OCI-LY7 (cell line): ENCODE results near the gene CTNNA2. TPM values are rescaled to one million over a fixed set of nuclear protein-coding genes. Genes with fewer than 3 reads are reported as not detected.

Experiments used
- BruUV-seq: library from RNA; stranded (reverse); fragments of 400-500 nt; replicated peaks from 2 replicates; lab custom pipeline; 2021; lab: Mats Ljungman, UMichigan
- CTCF ChIA-PET: fragments of 300-600 bp; sonication (Branson Sonifier 250); formaldehyde crosslinking; loops from one replicate; lab custom pipeline; 2022; ENCODE audit warnings: antibody characterized with exemption; ENCODE audit not compliant: unreplicated experiment; lab: Charles Lee
- POLR2A ChIA-PET: fragments of 300-600 bp; sonication (Branson Sonifier 250); formaldehyde crosslinking; loops from one replicate; lab custom pipeline; 2022; ENCODE audit warnings: antibody characterized with exemption; lab: Charles Lee
- DNase-seq: peaks from one replicate; pipeline ENCODE4 v3.0.0-alpha.2; 2015; ENCODE audit warnings: low spot score
- H2AFZ ChIP-seq: fragments of 200-600 bp; sonication (generic), shearing (Covaris generic); 2 replicates; pipeline ENCODE4 v1.6.1; 2014; ENCODE audit warnings: mild to moderate bottlenecking, antibody characterized with exemption, low read length, moderate library complexity
- H3K27ac ChIP-seq: fragments of 200-600 bp; sonication (generic); 2 replicates; pipeline ENCODE4 v1.5.1; 2014; ENCODE audit warnings: mixed run types, low read depth, mild to moderate bottlenecking, moderate library complexity, low read length, inconsistent platforms; ENCODE audit not compliant: poor library complexity, severe bottlenecking
- H3K36me3 ChIP-seq: fragments of 200-600 bp; sonication (generic); 2 replicates; pipeline ENCODE4 v1.6.1; 2014; ENCODE audit warnings: mild to moderate bottlenecking, antibody characterized with exemption, low read length, moderate library complexity, mixed read lengths; ENCODE audit not compliant: insufficient read depth
- H3K4me1 ChIP-seq: fragments of 200-600 bp; sonication (generic); 2 replicates; pipeline ENCODE4 v1.5.1; 2014; ENCODE audit warnings: mild to moderate bottlenecking, low read length; ENCODE audit not compliant: insufficient read depth, poor library complexity, severe bottlenecking
- H3K4me2 ChIP-seq: fragments of 200-600 bp; sonication (generic); 2 replicates; pipeline ENCODE4 v1.6.1; 2014; ENCODE audit warnings: mild to moderate bottlenecking, low read length
- H3K4me3 ChIP-seq: fragments of 200-600 bp; sonication (generic); 2 replicates; pipeline ENCODE4 v1.5.1; 2014; ENCODE audit warnings: mild to moderate bottlenecking, low read depth, low read length; ENCODE audit not compliant: poor library complexity, severe bottlenecking
- H3K79me2 ChIP-seq: fragments of 200-600 bp; sonication (generic); 2 replicates; pipeline ENCODE4 v1.6.1; 2016; ENCODE audit warnings: low read depth, mild to moderate bottlenecking, low read length, moderate library complexity, mixed read lengths; ENCODE audit not compliant: insufficient read depth
- H3K9me2 ChIP-seq: fragments of 200-600 bp; sonication (generic); 2 replicates; pipeline ENCODE4 v1.6.1; 2016; ENCODE audit warnings: mild to moderate bottlenecking, low read length, mixed read lengths; ENCODE audit not compliant: insufficient read depth
- H3K9me3 ChIP-seq: fragments of 200-600 bp; sonication (generic); 2 replicates; pipeline ENCODE4 v1.6.1; 2014; ENCODE audit warnings: mild to moderate bottlenecking, mixed run types, low read length, mixed read lengths
- H4K20me1 ChIP-seq: fragments of 200-600 bp; sonication (generic); 2 replicates; pipeline ENCODE4 v1.6.1; 2014; ENCODE audit warnings: mild to moderate bottlenecking, antibody characterized with exemption, low read length, moderate library complexity, mixed read lengths; ENCODE audit not compliant: insufficient read depth
- CTCF ChIP-seq: fragments of 200-600 bp; sonication (generic); conservative IDR thresholded peaks from 2 replicates; pipeline ENCODE4 v1.5.1; 2014; ENCODE audit warnings: mild to moderate bottlenecking, antibody characterized with exemption, low read length, moderate library complexity, mixed read lengths
- EZH2phosphoT487 ChIP-seq: fragments of 200-600 bp; sonication (generic); IDR thresholded peaks from 2 replicates; pipeline ENCODE4 v1.6.1; 2018; ENCODE audit warnings: low read depth, borderline replicate concordance, mild to moderate bottlenecking, mixed run types, antibody characterized with exemption, low read length, moderate library complexity, mixed read lengths
- intact Hi-C: fragments of 100-400 bp; cut with micrococcal nuclease; formaldehyde crosslinking; loops from one replicate; pipeline ENCODE4 v1.10.0; 2022; ENCODE audit not compliant: unreplicated experiment
- total RNA-seq, 2 experiments: library from RNA; depleted of rRNA in 1 of 2; stranded (reverse); fragments of >200 nt in 1 of 2; shearing (Covaris generic) in 1 of 2; gene quantifications; 2 replicates each; pipeline ENCODE4 v1.2.3, GENCODE V29; 2014 to 2022

The CTNNA2 gene
- total RNA-seq, 2 experiments from 2014 or later: 0.19 to 2.7 TPM

GRCh38 chr2:80519121-80519643, 1006.3 kb downstream of the CTNNA2 start:
- Histone ChIP-seq H3K79me2 (no peaks in the 10 kb centered on the region), H3K36me3 (no peaks in the 10 kb centered on the region), H3K27ac (no peak overlapping the region), H4K20me1 (no peaks in the 10 kb centered on the region), H3K4me3 (no peak overlapping the region), H3K9me2 (no peaks in the 10 kb centered on the region), H3K4me1 (no peaks in the 10 kb centered on the region), H3K9me3 (no peaks in the 10 kb centered on the region), H2AFZ (no peak overlapping the region), H3K4me2 (no peak overlapping the region)
- DNase-seq: no peak
- ChIA-PET CTCF (interaction anchor here (0.8 kb wide), 1 partner anchor 191 kb away, joined by 4 read pairs; no protein-coding TSS in a partner anchor), POLR2A (interaction anchor here (0.6 to 1.4 kb wide), 6 partner anchors 10 to 454 kb away, joined by 3 to 4 read pairs (median 3); no protein-coding TSS in a partner anchor)
- intact Hi-C loops: no loop called here
- BruUV-seq: no TSS peak
- TF ChIP-seq EZH2phosphoT487 (no peak), CTCF (no peak)

DNA sequence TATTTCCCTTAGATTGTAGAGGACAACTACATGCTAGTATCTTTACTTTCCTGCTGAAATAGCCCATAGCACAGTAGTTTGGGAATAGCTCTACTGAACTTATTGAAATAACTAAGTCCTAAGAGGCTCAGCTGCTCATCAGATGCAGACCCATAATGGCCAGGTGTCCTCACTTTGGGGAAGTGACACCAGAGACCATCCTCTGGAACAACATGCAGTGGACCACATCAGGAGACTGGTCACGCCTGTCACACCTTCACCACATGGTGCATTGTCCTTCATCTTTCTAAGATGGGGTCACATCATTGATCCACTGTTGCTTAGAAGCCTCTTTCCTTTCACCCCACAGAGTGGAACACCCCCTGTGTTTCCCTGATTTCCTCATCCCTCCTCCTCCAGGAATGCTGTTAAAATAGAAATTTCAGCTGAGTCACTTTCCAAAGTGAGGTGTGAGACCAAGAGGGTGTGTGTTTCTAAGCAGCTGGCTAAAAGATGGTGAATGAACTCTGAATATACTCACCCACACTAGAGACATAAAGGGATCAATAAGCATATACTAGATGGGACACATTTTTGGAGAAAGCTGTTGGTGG, 1006.9 kb downstream of the CTNNA2 start:
- Histone ChIP-seq H3K9me2 (no peaks in the 10 kb centered on the region), H4K20me1 (no peaks in the 10 kb centered on the region), H2AFZ (no peak overlapping the region), H3K4me1 (peaks cover 2% of the 10 kb centered on the region), H3K4me3 (no peak overlapping the region), H3K79me2 (no peaks in the 10 kb centered on the region), H3K36me3 (no peaks in the 10 kb centered on the region), H3K9me3 (no peaks in the 10 kb centered on the region), H3K27ac (no peak overlapping the region), H3K4me2 (no peak overlapping the region)
- intact Hi-C loops: no loop called here
- TF ChIP-seq EZH2phosphoT487 (no peak), CTCF (no peak)
- DNase-seq: peak; percentile 37
- CTCF ChIA-PET: interaction anchor here (0.8 kb wide), 1 partner anchor 192 kb away, joined by 4 read pairs; no protein-coding TSS in a partner anchor
- POLR2A ChIA-PET: interaction anchor here (0.6 to 1.4 kb wide), 5 partner anchors 10 to 313 kb away, joined by 3 to 4 read pairs (median 3); no protein-coding TSS in a partner anchor
- no TSS peak for BruUV-seq

DNA sequence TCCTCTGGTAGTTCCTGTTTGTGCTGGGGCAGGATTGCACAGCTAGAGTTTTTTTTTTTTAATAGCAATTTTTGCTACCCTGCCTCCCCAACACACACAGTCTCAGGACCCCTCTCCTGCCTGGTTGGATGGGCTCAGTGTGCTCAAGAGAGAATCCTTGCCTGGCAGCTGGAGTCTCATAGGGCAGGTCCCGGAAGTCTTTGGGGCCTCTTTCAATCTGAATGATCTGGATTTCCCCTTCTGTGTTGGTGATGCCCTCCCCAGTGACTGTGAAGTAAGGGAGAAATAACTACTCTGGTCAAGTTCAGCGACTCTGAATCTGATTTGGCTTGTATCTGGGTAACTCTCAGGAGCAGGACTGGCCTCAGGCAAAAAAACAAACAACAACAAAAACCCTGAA, 1012.3 kb downstream of the CTNNA2 start:
- Histone ChIP-seq H3K79me2 (no peaks in the 10 kb centered on the region), H3K4me3 (no peak overlapping the region), H3K4me2 (0 out of 2 replicates have a peak overlapping the region, but pooled peaks have one; percentile 7), H3K36me3 (no peaks in the 10 kb centered on the region), H3K27ac (no peak overlapping the region), H2AFZ (peak overlapping the region; percentile 50; the same call in 1 of the 2 replicates), H3K4me1 (peaks cover 27% of the 10 kb centered on the region), H3K9me2 (no peaks in the 10 kb centered on the region), H4K20me1 (no peaks in the 10 kb centered on the region), H3K9me3 (no peaks in the 10 kb centered on the region)
- no peak for TF ChIP-seq EZH2phosphoT487
- TF ChIP-seq CTCF: no peak
- ChIA-PET POLR2A (interaction anchor here (0.6 to 1.8 kb wide), 6 partner anchors 10 to 550 kb away, joined by 3 to 9 read pairs (median 4); no protein-coding TSS in a partner anchor), CTCF (no interaction called here)
- DNase-seq: peak; percentile 22
- no TSS peak for BruUV-seq
- intact Hi-C loops: no loop called here
